ENCODE measurements around the gene RAB40C.

RAB40C gene

DNA sequence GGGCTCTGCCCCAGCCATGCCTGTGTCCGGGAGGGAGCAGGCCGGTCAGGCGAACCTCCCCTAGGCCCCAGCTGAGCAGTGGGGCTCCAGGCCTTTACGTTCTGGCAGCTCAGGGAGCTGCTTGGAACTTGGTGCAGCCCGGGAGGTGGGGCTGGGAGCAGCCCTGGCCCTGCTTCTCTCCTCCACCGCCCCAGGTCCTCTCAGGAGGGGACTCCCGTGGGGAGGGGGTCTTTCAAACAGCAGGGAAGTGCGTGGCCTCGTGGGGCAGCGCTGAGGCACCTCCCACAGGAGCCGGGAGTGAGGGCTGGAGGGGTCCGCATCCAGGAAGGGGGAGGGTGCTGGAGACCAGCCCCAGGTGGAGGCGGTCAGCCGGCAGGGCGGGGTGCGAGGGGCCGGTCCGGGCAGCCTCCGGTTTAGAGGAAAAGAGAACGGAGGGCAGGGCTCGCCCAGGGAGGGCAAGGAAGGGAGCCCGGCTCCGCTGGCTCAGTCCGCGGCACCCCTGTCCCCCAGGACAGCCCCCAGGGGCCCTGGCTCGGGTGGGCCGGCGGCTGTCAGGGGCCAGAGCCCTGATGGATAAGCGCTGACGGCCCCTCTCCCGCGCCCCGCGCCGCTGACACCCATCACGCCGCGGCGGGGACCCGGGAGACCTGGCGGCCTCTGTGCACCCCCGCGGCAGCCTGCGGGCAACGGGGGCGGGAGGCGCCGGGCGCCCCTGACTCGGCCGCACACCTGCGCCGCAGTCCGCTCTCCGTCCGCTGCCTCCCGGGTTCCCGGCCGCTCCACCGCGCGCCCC lies 30.3 kb upstream of the RAB40C start:
- DNase-seq (ENCODE audit: low read depth in 2 of 2) = no peak
- no peak overlapping the region for H3K4me3 ChIP-seq (replicated peaks in 1 of 2; ENCODE audit: low read depth in 2 of 2, low read length in 2 of 2)
- TF ChIP-seq, protein P1, sequence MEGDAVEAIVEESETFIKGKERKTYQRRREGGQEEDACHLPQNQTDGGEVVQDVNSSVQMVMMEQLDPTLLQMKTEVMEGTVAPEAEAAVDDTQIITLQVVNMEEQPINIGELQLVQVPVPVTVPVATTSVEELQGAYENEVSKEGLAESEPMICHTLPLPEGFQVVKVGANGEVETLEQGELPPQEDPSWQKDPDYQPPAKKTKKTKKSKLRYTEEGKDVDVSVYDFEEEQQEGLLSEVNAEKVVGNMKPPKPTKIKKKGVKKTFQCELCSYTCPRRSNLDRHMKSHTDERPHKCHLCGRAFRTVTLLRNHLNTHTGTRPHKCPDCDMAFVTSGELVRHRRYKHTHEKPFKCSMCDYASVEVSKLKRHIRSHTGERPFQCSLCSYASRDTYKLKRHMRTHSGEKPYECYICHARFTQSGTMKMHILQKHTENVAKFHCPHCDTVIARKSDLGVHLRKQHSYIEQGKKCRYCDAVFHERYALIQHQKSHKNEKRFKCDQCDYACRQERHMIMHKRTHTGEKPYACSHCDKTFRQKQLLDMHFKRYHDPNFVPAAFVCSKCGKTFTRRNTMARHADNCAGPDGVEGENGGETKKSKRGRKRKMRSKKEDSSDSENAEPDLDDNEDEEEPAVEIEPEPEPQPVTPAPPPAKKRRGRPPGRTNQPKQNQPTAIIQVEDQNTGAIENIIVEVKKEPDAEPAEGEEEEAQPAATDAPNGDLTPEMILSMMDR (IDR thresholded peaks at IDR 0.05; ENCODE audit: low read depth, low read length) = no peak

- no peak within 1 kb of the TSS for H3K4me3 ChIP-seq (replicated peaks in 1 of 2; ENCODE audit: low read depth in 2 of 2, low read length in 2 of 2)
Observed at GRCh38 chr16:560204-560700, 29.6 kb upstream of the RAB40C start, which contains the start of gene PRR35. PRR35 (plus strand) TSS chr16:560394; CDS start chr16:563295, 2,901 bp downstream.

GRCh38 chr16:560701-561412 lies 29.0 kb upstream of the RAB40C start:
- H3K4me3 ChIP-seq (replicated peaks in 1 of 2; ENCODE audit: low read depth in 2 of 2, low read length in 2 of 2) = no peak overlapping the region
- DNase-seq (ENCODE audit: low read depth in 2 of 2) = no peak
- TF ChIP-seq, protein P1 (IDR thresholded peaks at IDR 0.05; ENCODE audit: low read depth, low read length) = no peak

More at GRCh38 chr16:560204-560700, 29.6 kb upstream of the RAB40C start, which contains the start of gene PRR35:
- TF ChIP-seq, protein P1 (IDR thresholded peaks at IDR 0.05; ENCODE audit: low read depth, low read length) = no peak
- DNase-seq (ENCODE audit: low read depth in 2 of 2) = no peak

GRCh38 chr16:561413-561794 lies 28.5 kb upstream of the RAB40C start:
- TF ChIP-seq, protein P1 (IDR thresholded peaks at IDR 0.05; ENCODE audit: low read depth, low read length) = no peak
- no peak for DNase-seq (ENCODE audit: low read depth in 2 of 2)
- no peak overlapping the region for H3K4me3 ChIP-seq (replicated peaks in 1 of 2; ENCODE audit: low read depth in 2 of 2, low read length in 2 of 2)

DNA sequence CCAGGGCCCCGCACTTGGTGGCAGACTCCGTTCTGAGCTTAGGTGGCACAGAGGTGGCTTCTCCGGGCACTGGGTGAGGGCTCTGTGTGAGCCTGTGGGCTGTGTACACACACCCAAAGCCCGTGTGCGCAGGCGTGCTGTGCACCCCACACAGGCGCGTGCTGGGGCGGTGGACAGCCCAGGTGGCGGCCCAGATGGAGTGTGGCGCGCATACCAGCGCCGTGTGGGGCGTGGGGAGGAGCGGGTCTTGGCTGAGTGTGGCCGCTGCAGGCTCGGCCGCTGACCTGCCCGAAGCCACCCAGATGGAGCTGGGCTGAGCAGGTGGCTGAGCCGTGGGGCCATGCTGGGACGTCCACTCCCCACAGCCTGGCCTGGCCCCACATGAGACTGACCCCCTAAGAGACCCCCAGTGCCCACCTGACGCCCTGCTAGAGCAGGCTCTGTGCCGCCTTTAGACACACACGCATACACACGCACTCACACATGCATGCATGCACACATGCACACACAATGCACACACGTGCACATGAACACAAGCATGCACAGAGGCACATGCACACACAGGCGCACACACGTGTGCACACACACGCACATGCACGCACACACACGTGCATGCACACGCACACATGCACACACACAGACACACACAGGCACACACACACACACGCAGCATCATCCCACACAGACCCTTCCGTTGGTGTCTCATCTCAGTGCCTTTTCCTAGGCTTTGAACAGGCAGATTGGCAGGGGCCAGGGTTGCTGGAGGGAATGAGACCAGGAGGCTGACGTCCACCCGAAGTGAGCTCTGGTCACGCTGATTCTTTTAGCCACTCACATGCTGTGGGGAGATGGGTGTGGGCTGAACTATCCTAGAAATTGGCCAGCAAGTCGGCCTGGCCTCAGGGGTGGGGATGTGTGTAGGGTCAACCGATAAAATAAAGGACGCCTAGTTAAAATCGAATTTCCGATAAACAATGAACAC lies 27.6 kb upstream of the RAB40C start:
- no peak for DNase-seq (ENCODE audit: low read depth in 2 of 2)
- TF ChIP-seq, protein P1 (IDR thresholded peaks at IDR 0.05; ENCODE audit: low read depth, low read length) = no peak
- H3K4me3 ChIP-seq (replicated peaks in 1 of 2; ENCODE audit: low read depth in 2 of 2, low read length in 2 of 2) = no peak overlapping the region

DNA sequence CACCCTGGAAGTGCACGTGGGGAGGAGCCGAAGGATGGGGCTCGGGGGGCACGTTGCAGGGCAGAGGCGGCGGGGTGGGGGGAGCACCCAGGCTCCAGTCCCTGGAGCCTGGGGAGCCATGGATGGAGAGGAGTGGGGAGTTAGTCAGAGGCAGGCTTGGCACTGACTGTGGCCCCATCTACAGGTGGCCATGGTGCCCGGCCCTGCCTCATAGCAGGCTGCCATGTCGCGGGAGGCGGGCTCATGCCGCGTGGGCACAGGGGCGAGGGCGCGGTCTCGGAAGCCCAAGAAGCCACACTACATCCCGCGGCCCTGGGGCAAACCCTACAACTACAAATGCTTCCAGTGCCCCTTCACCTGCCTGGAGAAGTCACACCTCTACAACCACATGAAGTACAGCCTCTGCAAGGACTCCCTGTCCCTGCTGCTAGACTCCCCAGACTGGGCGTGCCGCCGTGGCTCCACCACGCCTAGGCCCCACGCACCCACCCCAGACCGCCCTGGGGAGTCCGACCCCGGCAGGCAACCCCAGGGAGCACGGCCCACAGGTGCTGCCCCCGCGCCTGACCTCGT lies 26.7 kb upstream of the RAB40C start:
- DNase-seq (ENCODE audit: low read depth in 2 of 2) = no peak
- H3K4me3 ChIP-seq (replicated peaks in 1 of 2; ENCODE audit: low read depth in 2 of 2, low read length in 2 of 2) = no peak overlapping the region
- TF ChIP-seq, protein P1 (IDR thresholded peaks at IDR 0.05; ENCODE audit: low read depth, low read length) = no peak

Data from cardiac fibroblast (primary cell).